Fibroblast of skin of right biceps (primary cell): ENCODE results near the gene TUBB2B.

Source experiments
- DNase-seq: peaks from one replicate; pipeline ENCODE4 v3.0.0-alpha.2; 2013

The TUBB2B gene

DNA sequence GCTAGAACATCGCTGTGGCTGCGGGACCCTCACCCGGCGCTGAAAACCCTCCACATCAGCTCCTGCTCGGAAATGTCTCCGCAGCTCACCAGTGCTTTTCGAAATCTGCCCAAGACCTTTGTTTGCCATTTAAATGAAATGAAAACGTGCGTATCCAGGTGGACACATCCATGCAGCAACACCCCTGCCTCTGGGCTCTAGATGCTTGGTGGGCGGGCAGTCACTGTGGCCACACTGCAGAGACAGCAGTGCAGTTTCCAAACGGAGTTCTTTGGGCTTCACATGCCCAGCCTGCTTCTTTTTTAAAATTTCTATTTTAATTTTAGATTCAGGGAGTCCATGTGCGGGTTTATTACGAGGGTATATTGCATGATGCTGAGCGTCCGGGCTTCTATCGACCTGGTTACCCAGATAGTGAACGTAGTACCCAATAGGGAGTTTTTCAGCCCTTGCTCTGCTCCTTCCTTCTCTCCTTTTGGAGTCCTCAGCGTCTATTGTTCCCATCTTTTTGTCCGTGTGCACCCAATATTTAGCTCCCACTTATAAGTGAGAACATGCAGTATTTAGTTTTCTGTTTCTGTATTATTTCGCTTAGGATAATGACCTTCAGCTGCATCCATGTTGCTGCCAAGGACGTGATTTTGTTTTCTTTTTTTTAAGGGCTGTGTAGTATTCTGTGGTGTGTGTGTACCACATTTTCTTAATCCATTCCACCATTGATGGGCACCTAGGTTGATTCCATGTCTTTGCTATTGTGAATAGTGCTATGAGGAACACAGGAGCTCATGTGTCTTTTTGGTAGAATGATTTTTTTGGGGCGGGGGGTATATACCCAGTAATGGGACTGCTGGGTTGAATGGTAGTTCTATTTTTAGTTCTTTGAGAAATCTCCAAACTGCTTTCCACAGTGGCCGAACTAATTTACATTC is 4.8 kb upstream of the TUBB2B start:
- no peak for DNase-seq

DNA sequence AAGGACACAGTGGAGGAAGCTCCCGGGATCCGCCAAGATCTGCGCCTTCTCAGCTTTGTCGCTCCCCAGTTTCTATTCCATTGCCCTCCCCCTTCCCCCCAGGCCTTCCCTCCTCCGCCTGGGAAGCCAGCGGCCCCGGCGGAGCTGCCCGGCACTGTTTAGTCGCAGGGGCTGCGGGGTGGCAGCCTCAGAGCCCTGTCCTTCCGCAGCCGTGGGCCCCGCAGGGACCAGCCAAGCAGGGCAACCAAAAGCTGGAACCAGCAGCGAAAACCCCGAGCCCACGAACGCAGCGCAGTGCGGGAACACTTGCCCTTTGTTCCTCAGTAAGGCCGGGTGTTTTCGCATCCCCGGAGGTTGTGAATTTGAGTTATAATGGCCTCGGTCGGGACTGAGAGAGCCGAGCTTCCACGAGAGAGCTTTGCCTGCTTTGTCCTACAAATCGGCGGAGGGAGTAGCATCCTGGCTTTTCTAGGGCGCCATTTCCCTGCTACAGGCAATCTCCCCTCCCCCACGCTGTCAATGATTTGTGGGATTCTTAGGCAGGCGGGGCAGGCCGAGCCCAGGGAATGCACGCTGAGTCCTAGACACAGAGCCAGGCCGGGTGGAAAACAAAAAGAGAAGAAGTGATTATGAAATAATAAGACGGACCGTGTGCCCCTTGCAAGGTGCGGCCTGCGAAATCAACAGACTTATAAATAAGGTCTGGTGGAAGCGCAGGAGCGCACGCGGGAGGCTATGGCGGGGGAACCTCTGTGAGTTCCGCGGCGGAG is 4.0 kb upstream of the TUBB2B start:
- DNase-seq, result peak; percentile 82

DNA sequence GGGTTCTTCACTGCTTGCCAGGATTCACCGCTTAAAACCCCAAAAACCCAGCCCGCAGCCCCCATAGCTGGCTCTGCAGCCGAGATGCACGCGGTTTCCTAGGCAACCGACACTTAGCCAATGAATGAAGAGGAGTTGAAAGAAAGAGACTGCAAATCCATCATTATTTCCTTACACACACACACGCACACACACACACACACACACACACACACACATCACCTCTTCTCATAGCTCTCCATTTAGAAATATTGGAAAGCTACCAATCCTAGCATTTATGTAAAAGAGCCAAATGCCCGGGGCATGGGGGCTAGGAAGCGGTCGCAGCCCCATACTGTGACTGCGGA is 3.4 kb upstream of the TUBB2B start:
- peak; percentile 67 for DNase-seq

GRCh38 chr6:3230256-3230882 is 2.9 kb upstream of the TUBB2B start:
- DNase-seq, result no peak

GRCh38 chr6:3229566-3230178 is 2.2 kb upstream of the TUBB2B start:
- peak; percentile 48 for DNase-seq

DNA sequence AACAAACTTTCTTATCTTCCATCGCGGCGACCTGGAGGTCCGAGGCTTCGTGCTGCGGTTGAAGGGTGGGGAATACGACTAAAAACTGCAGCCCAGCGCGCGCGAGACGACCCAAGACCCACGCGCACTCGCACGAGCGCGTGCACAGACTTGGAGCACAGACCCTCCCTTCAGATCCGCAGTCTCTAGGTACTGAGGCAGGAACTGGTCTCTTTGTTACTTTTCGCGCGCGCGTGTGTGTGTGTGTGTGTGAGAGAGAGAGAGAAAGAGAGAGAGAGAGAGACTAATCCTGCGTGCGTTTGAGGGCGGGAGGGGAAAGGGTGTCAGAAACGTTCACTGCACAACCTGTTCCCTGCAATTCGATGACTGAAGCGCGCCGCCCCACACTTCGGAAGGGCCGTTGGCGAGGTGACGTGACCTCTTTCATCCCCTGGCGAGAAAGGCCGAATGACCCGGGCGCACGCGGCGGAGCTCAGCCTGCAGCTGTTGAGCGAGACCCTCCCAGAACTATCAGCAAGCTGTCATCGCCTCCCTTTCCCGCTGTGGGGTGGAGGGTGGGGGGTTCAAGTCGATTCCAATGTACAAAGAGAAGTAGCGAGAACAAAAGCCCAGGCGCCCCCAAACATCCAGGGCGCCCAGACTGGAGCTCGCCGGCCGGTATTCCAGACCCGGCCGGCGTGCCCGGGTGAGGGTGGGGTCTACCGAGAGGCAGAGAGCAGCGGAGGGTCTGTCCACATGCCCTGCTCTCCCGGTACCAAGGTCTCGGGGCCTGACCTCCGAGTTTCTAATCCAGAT is 1.5 kb upstream of the TUBB2B start:
- DNase-seq, result no peak

DNA sequence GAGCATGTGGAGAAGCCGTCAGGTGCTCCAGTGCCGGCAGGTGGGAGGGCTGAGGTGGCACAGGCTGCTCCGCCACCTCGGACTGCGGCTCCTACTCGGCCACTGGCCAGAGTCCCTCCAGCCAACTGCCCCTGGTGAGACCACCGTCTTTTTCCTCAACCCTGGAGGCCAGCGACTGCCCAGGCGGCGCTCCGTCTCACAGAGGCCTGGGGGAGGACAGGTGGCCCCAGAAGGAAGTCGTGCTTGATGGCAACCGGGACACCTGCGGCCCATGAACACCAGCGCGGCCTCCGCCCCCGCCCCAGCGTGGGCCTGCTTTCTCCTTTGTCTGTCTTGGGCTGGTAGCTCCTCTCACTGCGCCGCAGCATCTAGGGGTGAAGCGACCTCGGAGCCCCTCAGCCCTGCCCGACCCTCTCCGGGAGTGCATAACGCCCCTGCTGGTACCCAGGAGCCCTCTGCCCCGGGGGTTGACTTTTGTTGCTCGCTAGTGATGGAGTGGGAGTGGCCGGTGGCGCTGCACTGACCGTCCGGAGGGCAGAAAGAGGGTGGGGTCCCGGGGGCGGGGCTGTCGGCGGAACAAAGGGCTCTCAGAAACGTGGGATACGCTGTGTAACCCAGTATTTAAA is 706 bp upstream of the TUBB2B start:
- DNase-seq, result no peak

- DNase-seq, result peak; percentile 57
Measured at GRCh38 chr6:3226481-3227362, 731 bp downstream of the TUBB2B start.

DNA sequence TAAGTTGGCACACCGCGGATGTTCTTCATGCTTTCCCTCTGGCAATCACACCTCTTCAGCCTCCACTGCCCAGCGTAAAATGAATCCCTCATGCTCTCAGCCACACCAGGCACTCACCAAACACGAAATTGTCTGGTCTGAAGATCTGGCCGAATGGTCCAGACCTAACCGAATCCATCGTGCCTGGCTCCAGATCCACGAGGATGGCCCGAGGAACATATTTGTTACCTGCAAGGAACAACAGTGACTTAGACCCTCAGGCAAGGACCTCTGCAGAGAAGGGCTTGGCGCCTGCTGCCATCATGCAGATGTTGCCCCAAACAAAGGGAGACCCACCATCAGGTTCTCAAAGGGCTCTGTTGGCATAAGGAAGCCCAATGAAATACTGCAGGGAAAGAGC is 1.4 kb downstream of the TUBB2B start:
- no peak for DNase-seq

DNA sequence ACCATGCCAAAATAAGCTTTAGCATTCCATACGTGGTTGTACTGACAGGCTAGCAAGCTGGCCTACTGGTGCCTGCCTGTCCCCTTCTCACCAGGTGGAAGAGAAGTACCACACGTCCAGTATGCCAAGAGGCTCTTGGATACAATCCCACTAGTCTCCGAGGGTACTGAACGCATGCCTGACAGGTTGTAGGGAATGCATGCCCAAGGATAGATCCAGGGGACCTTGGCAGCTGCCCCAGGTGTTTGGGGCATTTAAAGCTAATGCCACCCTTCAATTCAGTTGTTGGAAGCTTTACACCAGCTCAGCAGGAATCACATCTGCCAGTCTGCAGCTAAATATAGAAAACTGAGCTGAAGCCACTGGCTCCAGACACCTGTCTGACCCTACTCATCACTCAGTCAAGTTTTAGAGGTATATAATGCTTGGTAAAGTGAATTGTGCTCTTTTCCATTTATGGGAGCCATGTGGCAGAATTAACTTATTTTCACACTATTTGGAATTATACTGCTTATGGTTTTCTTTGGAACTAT is 4.9 kb downstream of the TUBB2B start:
- no peak for DNase-seq

GRCh38 chr6:3221578-3221977 is 5.9 kb downstream of the TUBB2B start:
- no peak for DNase-seq

DNA sequence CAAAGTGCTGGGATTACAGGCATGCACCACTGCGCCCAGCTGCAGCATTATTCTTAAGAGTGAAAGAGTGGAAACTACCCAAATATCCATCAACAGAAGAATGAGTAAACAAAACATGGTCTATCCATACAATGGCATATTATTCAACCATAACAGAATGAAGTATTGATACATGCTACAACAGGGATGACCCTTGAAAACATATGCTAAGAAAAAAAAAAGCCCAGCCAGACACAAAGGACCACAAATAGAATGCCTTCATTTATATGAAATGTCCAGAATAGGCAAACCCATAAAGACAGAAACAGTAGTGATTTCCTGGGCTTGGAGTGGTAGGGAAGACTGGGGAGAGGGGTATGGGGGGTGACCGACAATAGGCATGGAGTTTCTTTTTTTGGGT is 7.1 kb downstream of the TUBB2B start:
- no peak for DNase-seq

GRCh38 chr6:3218266-3218665 is 9.2 kb downstream of the TUBB2B start:
- no peak for DNase-seq

DNA sequence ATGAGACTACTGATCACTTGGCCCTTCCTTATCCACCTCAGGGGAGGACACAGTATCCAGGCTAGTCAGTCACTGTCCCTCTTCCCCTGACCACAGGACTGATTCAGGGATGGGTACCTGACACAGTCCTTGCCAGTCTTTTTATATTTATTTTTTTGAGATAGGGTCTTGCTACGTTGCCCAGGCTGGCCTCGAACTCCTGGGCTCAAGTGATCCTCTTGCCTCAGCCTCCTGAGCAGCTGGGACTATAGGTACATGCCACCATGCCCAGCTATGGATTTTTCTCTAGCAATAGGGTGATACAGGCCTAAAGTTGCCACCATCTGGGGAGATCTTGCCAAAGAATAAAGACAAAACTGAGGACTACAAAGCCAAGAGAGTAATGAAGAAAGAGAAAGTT is 10.2 kb downstream of the TUBB2B start:
- DNase-seq, result no peak

DNA sequence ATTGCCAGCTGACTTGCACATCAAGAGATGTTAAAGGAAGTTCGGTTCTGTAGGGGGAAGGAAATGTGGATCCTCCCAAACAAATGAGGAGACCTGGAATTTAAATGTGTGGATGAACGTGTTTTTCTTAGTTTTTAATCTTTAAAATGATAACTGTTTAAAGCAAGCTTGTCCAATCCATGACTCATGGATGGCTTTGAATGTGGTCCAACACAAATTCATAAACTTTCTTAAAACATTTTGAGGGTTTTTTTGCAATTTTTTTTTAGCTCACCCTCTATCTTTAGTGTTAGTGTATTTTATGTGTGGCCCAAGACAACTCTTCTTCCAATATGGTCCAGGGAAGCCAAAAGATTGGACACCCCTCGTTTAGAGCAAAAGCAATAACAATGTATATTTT is 12.6 kb downstream of the TUBB2B start:
- DNase-seq, result no peak

GRCh38 chr6:3213334-3213695 is 14.1 kb downstream of the TUBB2B start:
- DNase-seq, result no peak

DNA sequence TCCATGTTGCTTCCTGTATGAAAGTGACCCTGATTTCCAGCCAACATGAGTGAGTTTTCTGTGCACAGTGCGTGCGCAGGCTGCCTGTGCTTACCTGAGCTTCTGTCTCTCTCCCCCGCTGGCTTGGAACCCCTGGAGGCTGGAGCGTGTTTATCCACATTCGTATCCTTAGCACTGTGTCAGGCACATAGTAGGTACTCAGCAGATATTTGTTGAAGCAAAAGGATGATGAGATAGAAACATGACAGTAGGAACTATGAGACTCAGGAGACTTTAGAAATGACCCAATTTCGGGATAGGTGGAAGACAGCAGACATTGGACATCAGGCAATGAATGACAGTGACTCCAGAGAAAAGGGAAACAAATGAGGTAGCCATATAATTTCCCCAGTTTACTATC is 15.2 kb downstream of the TUBB2B start:
- DNase-seq, result no peak

GRCh38 chr6:3211681-3212080 is 15.8 kb downstream of the TUBB2B start:
- no peak for DNase-seq

DNA sequence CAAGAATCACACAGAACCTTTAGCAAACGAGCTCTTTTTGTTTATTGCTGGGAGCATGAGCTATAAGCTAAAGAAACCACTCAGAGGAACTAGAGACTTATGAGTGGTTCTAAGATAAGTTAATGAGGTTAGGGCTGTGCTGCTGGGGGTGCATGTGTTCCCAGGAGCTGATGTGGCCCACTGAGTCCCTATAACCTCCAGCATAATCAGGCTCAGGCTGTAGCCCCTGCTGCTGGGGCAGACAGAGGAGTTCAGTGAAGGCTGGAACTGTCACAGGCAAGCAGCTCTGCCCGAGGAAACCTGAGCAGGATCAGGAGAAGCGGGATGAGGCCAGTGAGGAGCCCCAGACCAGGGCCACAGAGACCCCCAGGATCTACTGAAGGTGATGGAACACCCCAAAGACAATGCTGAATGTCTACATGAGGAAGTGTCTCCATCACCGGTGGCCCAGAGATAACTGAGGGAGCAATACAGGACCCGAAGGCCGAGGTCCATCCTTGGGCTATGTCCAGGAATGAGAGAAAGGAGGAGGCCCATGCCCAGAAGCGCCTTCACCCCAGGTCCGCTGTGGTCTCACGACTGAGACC is 17.3 kb downstream of the TUBB2B start:
- DNase-seq, result no peak
